K562 (cell line): ENCODE data around the gene HSP90AA1. TPM values are rescaled to one million over a fixed set of nuclear protein-coding genes. Genes with fewer than 3 reads are reported as not detected.
A peak's percentile ranks its signal among the peaks of the same experiment; 100 is the strongest.

Experiments
- ATAC-seq: fragments of 200-7000 bp; cut with Tn5 transposase; 3 replicates; pipeline ENCODE4 v1.9.1; 2020; ENCODE audit warnings: moderate library complexity
- BruUV-seq: library from RNA; stranded (reverse); fragments of 400-500 nt; replicated peaks from 2 replicates; lab custom pipeline; 2021; lab: Mats Ljungman, UMichigan
- CTCF ChIA-PET: fragments of 300-600 bp; formaldehyde crosslinking; extraction: SDS; loops from one replicate; lab custom pipeline; 2021; ENCODE audit warnings: low intra/inter-chr PET ratio; lab: Yijun Ruan, JAX
- POLR2A ChIA-PET: fragments of 300-600, 350-650 bp; sonication (Branson Sonifier 250); formaldehyde crosslinking; extraction: SDS; loops from one replicate; lab custom pipeline; 2021; ENCODE audit warnings: antibody characterized with exemption, inconsistent platforms; lab: Yijun Ruan, JAX
- DNase-seq, 4 experiments: peaks; one replicate each; pipeline versions ENCODE4 v3.0.0 to v3.0.0-alpha.2; 2011 to 2018; ENCODE audit warnings: low spot score in 3 of 4, mixed read lengths in 3 of 4; ENCODE audit errors: extremely low read depth in 1 of 4
- FAIRE-seq: peaks from 2 replicates; lab custom pipeline; 2011; peaks lifted over from hg19 to GRCh38; lab: Jason Lieb, UNC
- H2AFZ ChIP-seq: 2 replicates; pipeline ENCODE4 v1.6.0; 2011; ENCODE audit warnings: low read depth, low read length, control low read depth, inconsistent platforms
- H3K27ac ChIP-seq: fragments of 200-600 bp; 3 replicates; pipeline ENCODE4 v1.8.0; 2011; ENCODE audit warnings: low read depth, mild to moderate bottlenecking, control low read depth, inconsistent platforms, low read length, moderate library complexity, mixed read lengths; ENCODE audit errors: extremely low read depth
- H3K27me3 ChIP-seq, 2 experiments: fragments of 300-600 bp in 1 of 2; 2 replicates in 1 of 2; 3 replicates in 1 of 2; pipeline versions ENCODE4 v1.6.0 to v1.8.0; 2011; ENCODE audit warnings: inconsistent platforms in 2 of 2, low read length in 2 of 2, mild to moderate bottlenecking in 1 of 2, mixed read lengths in 1 of 2, moderate library complexity in 1 of 2; ENCODE audit not compliant: control insufficient read depth in 2 of 2, insufficient read depth in 2 of 2
- H3K36me3 ChIP-seq: fragments of 300-600 bp; 3 replicates; pipeline ENCODE4 v1.8.0; 2011; ENCODE audit warnings: mild to moderate bottlenecking, low read length, inconsistent platforms; ENCODE audit not compliant: control insufficient read depth, insufficient read depth
- H3K4me1 ChIP-seq, 2 experiments: fragments of 200-600 bp in 1 of 2; replicated peaks in 1 of 2; 2 replicates in 1 of 2; 3 replicates in 1 of 2; pipeline versions ENCODE4 v1.5.1 to v1.8.0; 2011; ENCODE audit warnings: inconsistent platforms in 2 of 2, low read length in 2 of 2, mild to moderate bottlenecking in 1 of 2, mixed read lengths in 1 of 2, moderate library complexity in 1 of 2; ENCODE audit not compliant: control insufficient read depth in 2 of 2, insufficient read depth in 2 of 2
- H3K4me2 ChIP-seq: 2 replicates; pipeline ENCODE4 v1.6.1; 2011; ENCODE audit warnings: low read length, control low read depth, inconsistent platforms, mixed read lengths; ENCODE audit not compliant: insufficient read depth
- H3K4me3 ChIP-seq: fragments of 200-600 bp; sonication (generic), shearing (Covaris generic); 2 replicates; pipeline ENCODE4 v1.5.1; 2016; ENCODE audit warnings: control low read depth, inconsistent platforms
- H3K79me2 ChIP-seq: fragments of 200-600 bp; 3 replicates; pipeline ENCODE4 v1.8.0; 2011; ENCODE audit warnings: low read length, inconsistent platforms; ENCODE audit not compliant: control insufficient read depth, insufficient read depth
- H3K9ac ChIP-seq, 2 experiments: 2 replicates each; pipeline versions ENCODE4 v1.6.0 to v1.6.1; 2011; ENCODE audit warnings: low read depth in 2 of 2, low read length in 2 of 2, control low read depth in 1 of 2, inconsistent platforms in 1 of 2, mild to moderate bottlenecking in 1 of 2, mixed read lengths in 1 of 2; ENCODE audit not compliant: insufficient read depth in 1 of 2
- H3K9me1 ChIP-seq: one replicate; pipeline ENCODE4 v1.6.0; 2011; ENCODE audit warnings: inconsistent platforms, mild to moderate bottlenecking, low read length, moderate library complexity; ENCODE audit not compliant: control insufficient read depth, insufficient read depth
- H3K9me3 ChIP-seq: replicated peaks from 2 replicates; pipeline ENCODE4 v1.5.1; 2011; ENCODE audit warnings: low read depth, low read length, inconsistent platforms; ENCODE audit not compliant: control insufficient read depth, insufficient read depth
- H4K20me1 ChIP-seq: replicated peaks from 2 replicates; pipeline ENCODE4 v1.6.1; 2011; ENCODE audit warnings: low read length, inconsistent platforms, mixed read lengths; ENCODE audit not compliant: control insufficient read depth, insufficient read depth
- HDGF ChIP-seq: fragments of 450-650 bp; IDR thresholded peaks from 2 replicates; pipeline ENCODE4 v1.6.1; 2016
- POLR2G ChIP-seq: fragments of 200-400 bp; formaldehyde crosslinking; IDR thresholded peaks from 2 replicates; pipeline ENCODE4 v1.6.1; 2017; ENCODE audit warnings: low read depth, mild to moderate bottlenecking, antibody characterized with exemption, low read length, moderate library complexity
- ZNF347 ChIP-seq: fragments of 450-650 bp; formaldehyde crosslinking; IDR thresholded peaks from 2 replicates; pipeline ENCODE4 v1.4.0; 2020; ENCODE audit warnings: low read depth, mild to moderate bottlenecking, moderate library complexity
- WGBS: fragments of 100-300 bp; shearing (Covaris generic); methylation state at CpG from one replicate; pipeline ENCODE4 v1.1.6; 2016; ENCODE audit warnings: low coverage, mixed read lengths; ENCODE audit not compliant: insufficient coverage; ENCODE audit errors: missing lambda C conversion rate; 5-methylcytosine and 5-hydroxymethylcytosine counted together
- in situ Hi-C: fragments of 300-500 bp; cut with MboI; formaldehyde crosslinking; loops from 4 replicates; pipeline ENCODE4 v1.15.0; 2018; ENCODE audit warnings: inconsistent platforms, mixed read lengths
- intact Hi-C: fragments of 100-400 bp; cut with micrococcal nuclease; formaldehyde crosslinking; loops from 2 replicates; pipeline ENCODE4 v1.14.2; 2022
- polyA plus RNA-seq, 8 experiments: library from polyadenylated mRNA; depleted of rRNA in 4 of 8; stranded (reverse) in 5 of 8; unstranded in 3 of 8; fragments of >200 nt; fragmentation: Nextera tagmentation in 2 of 8; fragmentation: Illumina TruSeq in 1 of 8; extraction: Ambion mirVana in 2 of 8; extraction: Trizol in 1 of 8; gene quantifications; 2 replicates each; pipeline versions ENCODE4 v1.2.1 to v1.2.3, GENCODE V29; 2011 to 2014; ENCODE audit warnings: inconsistent platforms in 1 of 8, missing spikeins in 1 of 8
- total RNA-seq, 7 experiments: library from RNA; depleted of rRNA in 6 of 7; stranded (reverse); fragments of >200 nt in 6 of 7; fragmentation: Illumina TruSeq in 2 of 7; extraction: Trizol in 2 of 7; gene quantifications; 2 replicates each; pipeline versions ENCODE4 v1.2.1 to v1.2.3, GENCODE V29; 2011 to 2021; ENCODE audit warnings: low replicate concordance in 1 of 7

The HSP90AA1 gene
- total and polyA plus RNA-seq, 9 of the 15 experiments (the other 6 are each of a cell fraction or from before 2014, with no cell fraction given), result 377 to 1,731 (median 879) TPM

GRCh38 chr14:102047808-102048540 is 38.9 kb downstream of the HSP90AA1 start:
- 95% methylated on average over 14 of the region's 33 CpGs for WGBS
- Histone ChIP-seq H3K9me3 (no peaks in the 10 kb centered on the region), H3K4me2 (no peak overlapping the region), H3K79me2 (no peaks in the 10 kb centered on the region), H3K27me3 (no peaks in the 10 kb centered on the region), H3K4me1 (peaks cover 0 to 11% of the 10 kb centered on the region in 2 experiments; a peak in 2 of 5 replicates), H3K36me3 (peaks cover 78% of the 10 kb centered on the region), H3K27ac (no peak overlapping the region), H4K20me1 (no peaks in the 10 kb centered on the region), H3K9me1 (no peaks in the 10 kb centered on the region), H3K4me3 (no peak overlapping the region), H3K9ac (no peak overlapping the region), H2AFZ (no peak overlapping the region)
- intact Hi-C loops (loop anchor here (5.0 kb wide), 1 partner anchor 86 kb away; the partner anchor contains the start of gene DYNC1H1), in situ Hi-C loops (no loop called here)
- no TSS peak for BruUV-seq
- ChIA-PET POLR2A (interaction anchor here (0.6 to 1.2 kb wide), 2 partner anchors 24 to 39 kb away, joined by 3 read pairs; partner anchors contain the start of gene HSP90AA1), CTCF (interaction anchor here (1.2 kb wide), 1 partner anchor 86 kb away, joined by 5 read pairs; no protein-coding TSS in a partner anchor)
- DNase-seq (no peak), FAIRE-seq (no peak), ATAC-seq (no peak)
- 0 out of 2 replicates have a peak, but pooled peaks have one; percentile 48 for TF ChIP-seq POLR2G
- TF ChIP-seq HDGF, result no peak
- no peak for TF ChIP-seq ZNF347 (CRISPR knock-in tag)
